Natural killer cell (primary cell): ENCODE measurements around the gene SETD7. TPM values are rescaled to one million over a fixed set of nuclear protein-coding genes. Genes with fewer than 3 reads are reported as not detected.

ENCODE experiments used
- ATAC-seq, 3 donors: fragments of 150-1000 bp in 2 of 3; fragments of 200-7000 bp in 1 of 3; cut with Tn5 transposase; 1 replicate in 1 of 3; 2 replicates in 2 of 3; pipeline ENCODE4 v1.10.0; 2021; ENCODE audit warnings: mild to moderate bottlenecking in 2 of 3, moderate library complexity in 2 of 3
- DNase-seq, 2 donors: peaks; one replicate each; pipeline versions ENCODE4 v3.0.0 to v3.0.0-alpha.2; 2013 to 2021; ENCODE audit warnings: mixed read lengths in 1 of 2
- H3K27ac ChIP-seq: one replicate; pipeline ENCODE4 v1.5.1; 2013; ENCODE audit warnings: mild to moderate bottlenecking, low read length
- H3K27me3 ChIP-seq: one replicate; pipeline ENCODE4 v1.6.1; 2013; ENCODE audit warnings: low read length; ENCODE audit not compliant: control insufficient read depth, insufficient read depth
- H3K36me3 ChIP-seq: one replicate; pipeline ENCODE4 v1.6.1; 2013; ENCODE audit warnings: low read length; ENCODE audit not compliant: control insufficient read depth, insufficient read depth
- H3K4me1 ChIP-seq: one replicate; pipeline ENCODE4 v1.6.1; 2013; ENCODE audit warnings: low read length; ENCODE audit not compliant: control insufficient read depth, insufficient read depth
- H3K4me3 ChIP-seq: one replicate; pipeline ENCODE4 v1.5.1; 2013; ENCODE audit warnings: low read length
- H3K9me3 ChIP-seq: one replicate; pipeline ENCODE4 v1.6.1; 2013; ENCODE audit warnings: low read length; ENCODE audit not compliant: control insufficient read depth, insufficient read depth
- H3K27ac Mint-ChIP-seq, 2 donors: one replicate each; pipeline ENCODE4 v1.8.0; 2022; ENCODE audit warnings: mild to moderate bottlenecking in 2 of 2, mixed read lengths in 2 of 2, moderate library complexity in 1 of 2
- H3K27me3 Mint-ChIP-seq, 2 donors: one replicate each; pipeline ENCODE4 v1.8.0; 2022; ENCODE audit warnings: low read depth in 2 of 2, mixed read lengths in 2 of 2
- H3K36me3 Mint-ChIP-seq: one replicate; pipeline ENCODE4 v1.8.0; 2022; ENCODE audit warnings: mixed read lengths
- H3K4me1 Mint-ChIP-seq, 2 donors: one replicate each; pipeline ENCODE4 v1.8.0; 2022; ENCODE audit warnings: mixed read lengths in 2 of 2
- H3K4me3 Mint-ChIP-seq: one replicate; pipeline ENCODE4 v1.8.0; 2022; ENCODE audit warnings: mild to moderate bottlenecking, moderate library complexity, mixed read lengths
- H3K9me3 Mint-ChIP-seq, 2 donors: one replicate each; pipeline ENCODE4 v1.8.0; 2022; ENCODE audit warnings: mixed read lengths in 2 of 2
- CTCF ChIP-seq: fragments of 200-600 bp; IDR thresholded peaks from one replicate; pipeline ENCODE4 v1.8.0; 2022; ENCODE audit warnings: antibody characterized with exemption
- WGBS: methylation state at CpG from one replicate; pipeline ENCODE4 v1.1.7; 2013; ENCODE audit warnings: missing lambda C conversion rate; ENCODE audit not compliant: insufficient coverage; 5-methylcytosine and 5-hydroxymethylcytosine counted together
- intact Hi-C: fragments of 100-400 bp; cut with micrococcal nuclease; formaldehyde crosslinking; loops from one replicate; pipeline ENCODE4 v1.14.2; 2022
- total RNA-seq, 4 donors: library from RNA; stranded (reverse); fragments of 120-200 nt in 1 of 4; gene quantifications; one replicate each; pipeline versions ENCODE4 v1.2.3 to v1.2.4, GENCODE V29; 2013 to 2022

SETD7 gene
- total RNA-seq, 3 donors from 2014 or later (not counting 1 experiment from before 2014, with no cell fraction given): 2.6 to 4.1 (median 3.3) TPM

DNA sequence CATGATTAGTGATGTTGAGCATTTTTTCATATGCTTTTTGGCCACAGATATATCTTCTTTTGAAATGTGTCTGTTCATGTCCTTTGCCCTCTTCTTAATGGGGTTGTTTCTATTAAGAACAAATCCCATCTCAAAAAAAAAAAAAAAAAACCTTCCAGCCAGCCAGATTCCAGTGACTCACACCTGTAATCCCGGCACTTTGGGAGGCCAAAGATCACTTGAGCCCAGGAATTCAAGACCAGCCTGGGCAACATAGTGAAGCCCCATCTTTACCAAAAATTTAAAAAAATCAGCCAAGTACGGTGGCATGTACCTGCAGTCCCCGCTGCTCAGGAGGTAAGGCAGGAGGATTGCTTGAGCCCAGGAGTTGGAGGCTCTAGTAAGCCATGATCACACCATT is 97.0 kb downstream of the SETD7 start:
- Mint-ChIP-seq H3K27me3 (no peaks in the 10 kb centered on the region), H3K9me3 (no peaks in the 10 kb centered on the region), H3K4me1 (peaks cover 53 to 73% of the 10 kb centered on the region in 2 donors), H3K27ac (no peak overlapping the region), H3K4me3 (no peak overlapping the region), H3K36me3 (no peaks in the 10 kb centered on the region)
- no peak overlapping the region for H3K27ac ChIP-seq
- no peaks in the 10 kb centered on the region for H3K27me3 ChIP-seq
- WGBS: 95% methylated on average over 3 of the region's 3 CpGs
- no peaks in the 10 kb centered on the region for H3K9me3 ChIP-seq
- H3K4me1 ChIP-seq: peaks cover 12% of the 10 kb centered on the region
- DNase-seq: no peak
- no peak for ATAC-seq
- intact Hi-C loops: no loop called here
- H3K36me3 ChIP-seq: peaks cover 2% of the 10 kb centered on the region
- TF ChIP-seq CTCF: no peak
- no peak overlapping the region for H3K4me3 ChIP-seq

DNA sequence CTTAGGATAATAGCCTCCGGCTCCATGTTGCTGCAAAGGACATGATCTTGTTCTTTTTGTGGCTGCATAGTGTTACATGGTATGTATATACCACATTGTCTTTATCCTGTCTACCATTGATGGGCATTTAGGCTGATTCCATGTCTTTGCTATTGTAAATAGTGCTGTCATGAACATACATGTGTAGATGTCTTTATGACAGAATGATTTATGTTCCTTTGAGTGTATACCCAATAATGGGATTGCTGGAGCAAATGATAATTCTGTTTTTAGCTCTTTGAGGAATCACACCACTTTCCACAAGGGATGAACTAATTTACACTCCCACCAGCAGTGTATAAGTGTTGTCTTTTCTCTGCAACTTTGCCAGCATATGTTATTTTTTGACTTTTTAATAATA is 97.5 kb downstream of the SETD7 start:
- 100% methylated on average over 1 of the region's 1 CpG for WGBS
- intact Hi-C loops: no loop called here
- TF ChIP-seq CTCF: no peak
- no peak for DNase-seq
- H3K4me1 ChIP-seq: peaks cover 12% of the 10 kb centered on the region
- ATAC-seq: no peak
- peaks cover 2% of the 10 kb centered on the region for H3K36me3 ChIP-seq
- H3K36me3 Mint-ChIP-seq: no peaks in the 10 kb centered on the region
- no peaks in the 10 kb centered on the region for H3K9me3 ChIP-seq
- peak overlapping the region in 1 of 2 donors; percentile 39 for H3K27ac Mint-ChIP-seq
- no peaks in the 10 kb centered on the region for H3K27me3 Mint-ChIP-seq
- no peaks in the 10 kb centered on the region for H3K9me3 Mint-ChIP-seq
- no peak overlapping the region for H3K4me3 ChIP-seq
- no peak overlapping the region for H3K27ac ChIP-seq
- H3K4me1 Mint-ChIP-seq: peaks cover 56 to 71% of the 10 kb centered on the region in 2 donors
- no peaks in the 10 kb centered on the region for H3K27me3 ChIP-seq
- H3K4me3 Mint-ChIP-seq: no peak overlapping the region

GRCh38 chr4:139457318-139457717 is 98.7 kb downstream of the SETD7 start:
- Mint-ChIP-seq H3K27me3 (no peaks in the 10 kb centered on the region), H3K27ac (no peak overlapping the region), H3K9me3 (no peaks in the 10 kb centered on the region), H3K4me3 (no peak overlapping the region), H3K36me3 (no peaks in the 10 kb centered on the region), H3K4me1 (peaks cover 68 to 80% of the 10 kb centered on the region in 2 donors)
- Histone ChIP-seq H3K9me3 (no peaks in the 10 kb centered on the region), H3K27ac (no peak overlapping the region), H3K36me3 (no peaks in the 10 kb centered on the region), H3K4me1 (peaks cover 20% of the 10 kb centered on the region), H3K4me3 (no peak overlapping the region), H3K27me3 (no peaks in the 10 kb centered on the region)
- TF ChIP-seq CTCF: no peak
- WGBS: 96% methylated on average over 3 of the region's 4 CpGs
- DNase-seq (no peak), ATAC-seq (no peak)
- intact Hi-C loops: no loop called here

DNA sequence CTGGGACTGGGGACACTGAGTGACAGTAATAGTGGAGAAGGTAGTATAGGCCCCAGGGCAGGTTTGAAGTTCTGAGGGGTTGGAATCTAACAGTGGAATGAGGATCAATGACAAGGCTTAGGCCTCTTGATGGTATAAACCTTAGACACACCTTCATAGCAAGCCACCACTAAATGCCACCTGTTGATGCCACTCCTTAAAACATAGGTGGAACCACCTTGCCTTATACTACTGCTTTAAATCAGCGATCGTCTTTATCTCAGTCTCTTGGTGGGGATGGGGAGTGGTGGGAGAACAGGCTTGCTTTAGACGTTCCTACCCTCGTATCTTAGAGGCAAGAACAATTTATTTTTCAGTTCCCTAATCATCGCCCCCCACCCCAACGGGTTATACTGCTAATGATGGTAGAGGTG is 100.9 kb downstream of the SETD7 start:
- peak overlapping the region; percentile 99 for H3K4me3 Mint-ChIP-seq
- H3K4me1 ChIP-seq: peaks cover 20% of the 10 kb centered on the region
- no peaks in the 10 kb centered on the region for H3K36me3 ChIP-seq
- no peak overlapping the region for H3K4me3 ChIP-seq
- DNase-seq (peak in 1 of 2 donors; percentile 10), ATAC-seq (no peak)
- intact Hi-C loops: no loop called here
- TF ChIP-seq CTCF: no peak
- H3K27me3 ChIP-seq: no peaks in the 10 kb centered on the region
- WGBS: no CpG with 5 or more reads among the region's 6 CpGs
- H3K27ac ChIP-seq: no peak overlapping the region
- H3K27me3 Mint-ChIP-seq: no peaks in the 10 kb centered on the region
- H3K9me3 Mint-ChIP-seq: no peaks in the 10 kb centered on the region
- H3K4me1 Mint-ChIP-seq: peaks cover 70 to 72% of the 10 kb centered on the region in 2 donors
- peak overlapping the region; percentile 99 for H3K27ac Mint-ChIP-seq
- no peaks in the 10 kb centered on the region for H3K9me3 ChIP-seq
- no peaks in the 10 kb centered on the region for H3K36me3 Mint-ChIP-seq
